HG03135 (cell line): Measurements from ENCODE around the gene TOR1AIP1.
"Not testable (repeated sequence)": the region's sequence is repeated elsewhere in the genome, so short reads cannot be mapped to it uniquely, and the experiment has no call there.

Experiments
- ATAC-seq: cut with Tn5 transposase; IDR thresholded peaks from one replicate; pipeline ENCODE4 v1.9.1; 2021; ENCODE audit warnings: mild to moderate bottlenecking, moderate library complexity; ENCODE audit not compliant: unreplicated experiment

TOR1AIP1 gene, protein sequence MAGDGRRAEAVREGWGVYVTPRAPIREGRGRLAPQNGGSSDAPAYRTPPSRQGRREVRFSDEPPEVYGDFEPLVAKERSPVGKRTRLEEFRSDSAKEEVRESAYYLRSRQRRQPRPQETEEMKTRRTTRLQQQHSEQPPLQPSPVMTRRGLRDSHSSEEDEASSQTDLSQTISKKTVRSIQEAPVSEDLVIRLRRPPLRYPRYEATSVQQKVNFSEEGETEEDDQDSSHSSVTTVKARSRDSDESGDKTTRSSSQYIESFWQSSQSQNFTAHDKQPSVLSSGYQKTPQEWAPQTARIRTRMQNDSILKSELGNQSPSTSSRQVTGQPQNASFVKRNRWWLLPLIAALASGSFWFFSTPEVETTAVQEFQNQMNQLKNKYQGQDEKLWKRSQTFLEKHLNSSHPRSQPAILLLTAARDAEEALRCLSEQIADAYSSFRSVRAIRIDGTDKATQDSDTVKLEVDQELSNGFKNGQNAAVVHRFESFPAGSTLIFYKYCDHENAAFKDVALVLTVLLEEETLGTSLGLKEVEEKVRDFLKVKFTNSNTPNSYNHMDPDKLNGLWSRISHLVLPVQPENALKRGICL

DNA sequence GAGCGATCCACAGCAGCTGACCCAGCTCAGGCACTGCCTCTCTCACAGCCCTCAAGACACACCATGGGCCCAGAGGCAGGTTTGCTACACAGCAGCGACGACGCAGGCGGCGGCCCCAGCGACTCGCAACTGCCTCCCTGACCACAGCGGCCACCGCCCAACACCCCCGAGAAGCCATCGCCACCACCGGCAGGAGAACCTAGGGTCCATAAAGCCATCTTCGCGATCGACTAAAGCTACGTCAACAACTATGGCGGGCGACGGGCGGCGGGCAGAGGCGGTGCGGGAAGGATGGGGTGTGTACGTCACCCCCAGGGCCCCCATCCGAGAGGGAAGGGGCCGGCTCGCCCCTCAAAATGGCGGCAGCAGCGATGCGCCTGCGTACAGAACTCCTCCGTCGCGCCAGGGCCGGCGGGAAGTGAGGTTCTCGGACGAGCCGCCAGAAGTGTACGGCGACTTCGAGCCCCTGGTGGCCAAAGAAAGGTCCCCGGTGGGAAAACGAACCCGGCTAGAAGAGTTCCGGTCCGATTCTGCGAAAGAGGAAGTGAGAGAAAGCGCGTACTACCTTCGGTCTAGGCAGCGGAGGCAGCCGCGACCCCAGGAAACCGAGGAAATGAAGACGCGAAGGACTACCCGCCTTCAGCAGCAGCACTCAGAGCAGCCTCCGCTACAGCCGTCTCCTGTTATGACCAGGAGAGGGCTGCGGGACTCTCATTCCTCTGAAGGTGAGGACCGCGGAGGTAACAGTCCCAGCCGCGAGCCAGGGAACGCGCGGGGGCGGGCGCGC is at the start of gene TOR1AIP1:
Gene TOR1AIP1, plus strand, starts transcription at position 33 of the 787 bp plus-strand sequence. Its CDS starts 218 bp downstream, at position 251.
- ATAC-seq = peak; percentile 75

DNA sequence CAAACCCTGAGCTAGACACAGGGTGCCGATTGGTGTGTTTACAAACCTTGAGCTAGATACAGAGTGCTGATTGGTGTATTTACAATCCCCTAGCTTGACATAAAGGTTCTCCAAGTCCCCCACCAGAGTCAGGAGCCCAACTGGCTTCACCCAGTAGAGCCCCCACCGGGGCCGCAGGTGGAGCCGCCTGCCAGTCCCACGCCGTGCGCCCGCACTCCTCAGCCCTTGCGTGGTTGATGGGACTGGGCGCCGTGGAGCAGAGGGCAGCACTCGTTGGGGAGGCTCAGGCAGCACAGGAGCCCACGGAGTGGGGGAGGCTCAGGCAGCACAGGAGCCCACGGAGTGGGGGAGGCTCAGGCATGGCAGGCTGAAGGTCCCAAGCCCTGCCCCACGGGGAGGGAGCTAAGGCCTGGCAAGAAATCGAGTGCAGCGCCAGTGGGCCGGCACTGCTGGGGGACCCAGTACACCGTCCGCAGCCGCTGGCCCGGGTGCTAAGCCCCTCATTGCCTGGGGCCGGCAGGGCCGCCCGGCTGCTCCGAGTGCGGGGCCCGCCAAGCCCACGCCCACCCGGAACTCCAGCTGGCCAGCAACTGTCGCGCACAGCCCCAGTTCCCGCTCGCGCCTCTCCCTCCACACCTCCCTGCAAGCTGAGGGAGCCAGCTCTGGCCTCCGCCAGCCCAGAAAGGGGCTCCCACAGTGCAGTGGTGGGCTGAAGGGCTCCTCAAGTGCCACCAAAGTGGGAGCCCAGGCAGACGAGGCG is 45.2 kb upstream of the TOR1AIP1 start:
- not testable (repeated sequence) for ATAC-seq

DNA sequence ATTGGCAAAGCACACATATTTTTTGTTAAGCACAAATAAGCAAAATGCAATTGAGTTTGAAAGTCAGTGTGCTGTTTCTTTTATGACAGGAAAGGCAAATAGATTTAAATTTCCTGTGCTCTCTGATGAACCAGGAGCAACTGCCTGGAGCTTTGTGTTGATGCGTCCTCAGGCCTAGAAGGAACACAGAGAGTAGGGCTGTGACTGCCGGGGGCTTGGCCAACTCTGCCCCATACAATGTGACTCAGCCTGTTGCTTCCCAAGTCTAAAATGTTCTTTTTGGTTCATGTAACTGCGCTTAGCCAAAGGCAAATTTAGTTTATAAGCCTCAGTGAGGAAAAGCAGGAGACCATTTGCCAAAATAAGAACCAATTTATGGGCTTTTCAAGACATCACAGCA is 42.0 kb upstream of the TOR1AIP1 start:
- no peak for ATAC-seq

DNA sequence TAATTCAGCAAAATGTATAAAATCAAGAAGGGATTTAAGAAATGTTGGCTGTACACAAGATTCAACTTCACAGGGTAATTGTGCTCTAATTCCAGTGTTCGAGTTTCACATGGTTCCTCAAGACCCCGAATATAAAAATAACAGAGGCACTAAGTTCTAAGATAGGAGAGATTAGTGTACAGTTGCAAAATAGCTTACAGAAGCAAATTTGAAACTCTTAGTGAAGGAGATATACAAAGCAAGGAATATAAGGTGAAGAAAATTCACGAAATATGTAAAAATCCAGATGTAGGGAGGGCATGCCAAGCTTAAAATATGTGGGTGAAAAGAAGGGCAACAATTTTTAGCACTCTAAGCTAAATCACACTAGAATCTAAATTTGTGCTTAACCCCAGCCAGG is 33.9 kb upstream of the TOR1AIP1 start:
- ATAC-seq = no peak

DNA sequence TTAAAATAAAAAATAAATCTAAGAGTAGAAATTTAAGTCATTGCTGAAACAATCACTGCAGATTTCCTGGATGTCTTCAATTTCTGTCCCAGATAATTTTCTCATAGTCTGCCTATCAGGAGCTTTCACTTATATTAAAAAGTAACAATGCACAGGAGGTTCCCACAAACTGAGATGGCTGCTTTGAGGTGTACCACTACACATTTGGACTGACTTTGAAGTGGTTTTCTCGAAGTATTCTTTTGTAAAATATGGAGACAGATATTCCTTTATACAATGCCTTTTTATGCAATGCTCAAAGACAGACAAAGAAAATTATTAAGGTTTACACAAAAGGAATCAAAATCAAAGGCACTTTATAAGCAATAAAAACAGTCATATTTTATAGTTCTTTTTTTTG is 29.0 kb upstream of the TOR1AIP1 start:
- ATAC-seq = no peak

DNA sequence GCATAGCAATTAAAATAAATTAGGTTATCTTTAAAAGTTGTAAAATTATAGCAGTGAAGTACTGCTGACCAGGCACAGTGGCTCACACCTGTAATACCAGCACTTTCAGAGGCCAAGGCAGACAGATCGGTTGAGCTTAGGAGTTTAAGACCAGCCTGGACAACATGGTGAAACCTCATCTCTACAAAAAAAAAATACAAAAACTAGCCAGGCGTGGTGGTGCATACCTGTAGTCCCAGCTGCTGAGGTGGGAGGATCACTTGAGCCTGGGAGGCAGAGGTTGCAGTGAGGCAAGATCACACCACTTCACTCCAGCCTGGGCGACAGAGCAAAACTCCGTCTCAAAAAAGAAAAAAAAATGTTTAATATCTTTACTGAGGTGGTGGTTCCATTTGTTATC is 26.3 kb upstream of the TOR1AIP1 start:
- ATAC-seq = not testable (repeated sequence)

DNA sequence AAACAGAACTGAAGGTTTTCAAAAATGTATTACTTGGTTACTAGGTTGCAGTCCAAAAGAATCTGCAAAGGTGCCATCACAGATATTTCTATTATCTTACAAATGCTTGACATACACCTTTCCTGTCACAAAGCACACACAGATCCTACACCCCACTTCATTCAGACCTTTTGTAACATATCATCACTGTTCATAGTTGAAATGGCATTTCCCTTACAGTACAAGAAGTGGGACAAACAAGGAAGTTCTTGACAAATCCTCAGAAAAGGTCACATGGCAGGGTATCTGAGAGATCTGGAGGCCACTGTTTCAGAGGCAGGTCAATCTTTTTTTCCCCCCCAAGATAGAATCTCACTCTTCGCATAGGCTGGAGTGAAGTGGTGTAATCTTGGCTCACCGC is 25.8 kb upstream of the TOR1AIP1 start:
- ATAC-seq = no peak

DNA sequence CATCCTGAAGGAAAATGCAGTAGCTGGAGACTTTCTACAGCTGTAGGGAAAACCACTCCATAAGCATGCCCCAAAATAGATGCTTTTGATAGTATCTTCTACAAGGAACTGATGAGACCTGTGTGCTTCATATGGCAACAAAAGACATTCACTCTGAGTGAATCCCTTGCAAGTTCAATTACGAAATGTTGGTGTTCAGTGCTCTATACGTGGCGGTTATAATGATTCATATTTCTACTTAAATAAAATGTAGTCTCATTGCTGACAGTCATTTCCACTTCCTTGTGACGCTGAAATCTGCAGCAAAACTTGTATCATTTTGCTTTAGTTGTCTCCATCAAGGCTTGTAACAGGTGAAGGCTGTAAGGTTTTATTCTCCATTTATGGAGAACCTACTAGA is 25.1 kb upstream of the TOR1AIP1 start:
- no peak for ATAC-seq

DNA sequence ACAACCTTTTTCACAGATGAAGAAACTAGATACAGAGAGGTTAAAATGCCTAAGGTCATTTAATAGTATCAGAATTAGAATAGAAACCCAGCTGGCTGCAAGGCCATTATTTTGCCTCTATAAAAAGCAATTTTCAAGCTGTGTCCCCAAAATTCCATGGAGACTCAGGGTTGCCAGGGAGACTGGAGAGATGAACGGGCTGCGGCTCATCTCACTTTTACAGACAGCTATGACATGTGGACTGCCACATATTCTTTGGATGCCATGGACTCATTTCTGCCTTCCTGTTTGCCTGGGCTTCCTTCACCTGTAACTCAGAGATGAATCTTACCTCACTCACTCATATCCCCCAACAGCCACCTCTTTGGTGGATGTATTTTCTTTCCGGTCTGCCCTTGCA is 21.4 kb upstream of the TOR1AIP1 start:
- ATAC-seq = no peak

DNA sequence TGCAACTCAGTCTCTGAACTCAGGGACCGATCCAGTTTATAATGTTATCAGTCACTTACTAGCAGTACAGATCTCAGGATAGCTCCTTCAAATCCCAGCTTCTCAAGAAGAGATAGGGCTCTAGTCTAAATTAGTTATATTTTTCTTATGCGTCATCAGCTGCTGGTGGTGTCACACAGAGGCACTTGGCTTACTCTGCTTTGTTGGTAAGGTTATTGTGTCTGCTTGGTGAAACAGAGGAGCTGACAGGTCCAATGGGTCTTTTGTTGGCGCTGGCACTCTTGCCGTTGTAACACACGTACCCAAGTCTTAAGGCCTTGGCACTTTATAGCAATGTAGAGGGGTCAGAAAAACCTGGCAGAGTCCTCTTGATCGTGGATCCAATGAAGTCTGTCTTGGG is 16.7 kb upstream of the TOR1AIP1 start:
- ATAC-seq = no peak

DNA sequence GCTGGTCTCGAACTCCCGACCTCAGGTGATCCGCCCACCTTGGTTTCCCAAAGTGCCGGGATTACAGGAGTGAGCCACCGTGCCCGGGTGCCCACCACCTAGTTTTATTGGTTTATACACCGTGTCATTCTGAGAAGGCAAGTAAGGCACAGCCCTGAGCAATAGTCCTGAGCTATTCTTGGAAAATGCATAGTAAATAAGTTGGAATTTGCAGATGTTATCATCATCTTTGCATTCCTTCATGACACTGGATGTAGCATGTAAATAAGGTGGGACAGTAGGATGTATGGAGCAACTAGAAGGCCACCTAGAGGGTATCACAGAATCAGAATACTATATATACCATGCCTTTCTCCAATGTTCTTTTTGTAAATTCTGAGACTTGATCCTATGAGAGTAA is 15.5 kb upstream of the TOR1AIP1 start:
- no peak for ATAC-seq

DNA sequence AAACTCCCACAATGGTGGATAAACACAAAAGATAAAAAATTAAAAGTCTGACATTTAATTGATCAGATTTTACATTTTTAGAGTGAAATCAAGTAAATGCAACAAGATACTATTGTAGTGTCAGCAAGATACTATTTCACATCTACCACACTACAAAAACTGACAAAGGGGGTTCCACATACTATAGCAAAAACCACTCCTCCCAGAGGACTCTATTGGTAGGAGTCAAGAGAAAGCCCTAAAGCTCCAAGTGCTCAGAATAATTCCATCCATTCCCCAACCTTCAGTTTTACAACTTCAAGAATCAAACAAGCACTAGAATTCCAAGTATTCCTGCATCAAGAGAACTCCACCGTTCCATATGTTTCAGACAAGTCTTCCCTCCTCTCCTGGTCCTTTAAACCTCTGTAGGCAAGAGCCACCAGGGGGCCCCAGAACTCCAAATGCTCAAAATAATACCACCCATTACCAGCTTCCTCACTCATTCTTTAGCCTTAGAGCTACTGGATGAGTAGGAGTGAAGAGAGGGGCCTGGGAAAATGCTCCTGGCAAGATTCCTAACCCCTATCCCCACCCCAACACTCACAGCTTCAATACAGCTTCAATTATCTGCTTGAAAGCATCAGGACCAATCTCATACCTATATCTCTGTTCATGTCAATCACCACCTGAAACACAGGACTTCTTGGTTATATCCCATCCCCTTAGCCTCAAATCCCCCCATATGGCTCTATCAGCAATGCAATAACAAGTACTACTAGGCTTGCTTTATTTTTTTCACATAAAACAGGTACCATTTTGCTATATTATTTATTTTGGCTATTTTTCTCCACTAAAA is 14.4 kb upstream of the TOR1AIP1 start:
- no peak for ATAC-seq

DNA sequence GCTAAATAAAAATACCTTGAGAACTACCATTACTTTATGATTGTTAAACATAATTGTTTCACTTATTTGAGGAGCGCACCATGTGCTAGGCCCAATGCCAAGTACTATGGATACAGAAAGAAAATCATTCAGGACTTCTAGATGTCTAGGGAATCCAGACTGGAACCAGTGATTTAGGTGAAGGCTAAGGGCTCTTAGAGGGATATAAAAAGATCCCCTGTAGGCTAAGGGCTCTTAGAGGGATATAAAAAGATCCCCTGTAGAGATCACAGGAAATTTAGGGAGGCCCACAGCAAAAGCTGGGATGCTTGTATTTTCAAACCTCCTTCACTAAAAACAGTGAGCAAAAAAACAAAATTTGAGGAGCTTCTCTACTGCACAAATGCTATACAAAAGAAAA is 11.2 kb upstream of the TOR1AIP1 start:
- ATAC-seq = no peak

DNA sequence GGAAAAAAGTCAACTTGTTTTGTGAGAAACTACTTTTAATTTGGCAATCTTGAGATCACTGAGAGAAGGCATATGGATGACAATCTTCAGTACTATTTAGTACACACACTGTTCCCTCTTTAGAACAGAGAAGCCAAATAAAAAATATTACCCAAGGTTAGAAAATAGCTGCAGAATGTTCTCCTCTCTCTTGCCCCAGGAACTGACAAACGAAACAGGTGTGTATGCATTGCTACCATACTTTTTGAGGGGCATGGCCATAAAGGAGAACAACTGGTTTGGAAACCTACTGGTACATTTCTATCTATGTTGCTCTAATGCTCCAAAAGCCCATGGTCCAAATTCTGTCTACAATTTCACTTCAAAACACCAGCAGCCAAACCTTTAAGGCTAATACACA is 10.1 kb upstream of the TOR1AIP1 start:
- ATAC-seq = no peak

DNA sequence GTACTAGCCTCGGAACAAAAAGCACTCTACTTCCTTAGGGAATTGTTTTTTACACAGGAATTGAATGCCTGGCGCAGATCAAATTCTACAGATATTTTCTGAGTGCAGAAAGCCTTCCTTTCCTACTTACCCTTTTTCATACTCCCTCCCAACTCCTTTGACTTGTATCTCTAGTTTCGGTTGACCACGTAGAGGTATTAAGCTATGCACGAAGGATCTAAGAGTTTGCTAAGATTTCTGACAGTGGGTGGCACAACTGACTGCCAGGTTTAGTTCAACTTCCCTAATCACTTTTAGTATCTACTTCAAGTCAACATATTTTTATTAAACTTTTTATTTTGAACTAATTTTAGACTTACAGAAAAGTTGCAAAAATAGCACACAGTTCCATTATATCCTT is 9.5 kb upstream of the TOR1AIP1 start:
- no peak for ATAC-seq

DNA sequence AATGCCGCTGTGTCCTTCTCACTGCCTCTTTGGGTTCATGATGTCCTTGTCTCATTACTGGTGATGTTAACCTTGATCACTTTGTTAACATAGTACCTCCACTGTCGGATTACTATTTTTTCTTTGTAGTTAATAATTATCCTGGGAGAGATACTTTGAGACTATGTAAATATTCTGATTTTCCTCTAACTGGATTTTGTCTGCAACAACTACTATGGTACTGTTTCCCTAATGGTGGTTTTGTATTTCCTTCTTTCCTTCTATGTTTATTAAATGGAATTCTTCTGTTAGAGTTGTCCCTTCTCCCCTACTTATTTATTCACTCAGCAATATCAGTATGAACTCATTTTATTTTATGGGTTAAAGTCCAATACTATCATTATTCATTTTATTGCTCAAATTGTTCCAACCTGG is 8.6 kb upstream of the TOR1AIP1 start:
- no peak for ATAC-seq

DNA sequence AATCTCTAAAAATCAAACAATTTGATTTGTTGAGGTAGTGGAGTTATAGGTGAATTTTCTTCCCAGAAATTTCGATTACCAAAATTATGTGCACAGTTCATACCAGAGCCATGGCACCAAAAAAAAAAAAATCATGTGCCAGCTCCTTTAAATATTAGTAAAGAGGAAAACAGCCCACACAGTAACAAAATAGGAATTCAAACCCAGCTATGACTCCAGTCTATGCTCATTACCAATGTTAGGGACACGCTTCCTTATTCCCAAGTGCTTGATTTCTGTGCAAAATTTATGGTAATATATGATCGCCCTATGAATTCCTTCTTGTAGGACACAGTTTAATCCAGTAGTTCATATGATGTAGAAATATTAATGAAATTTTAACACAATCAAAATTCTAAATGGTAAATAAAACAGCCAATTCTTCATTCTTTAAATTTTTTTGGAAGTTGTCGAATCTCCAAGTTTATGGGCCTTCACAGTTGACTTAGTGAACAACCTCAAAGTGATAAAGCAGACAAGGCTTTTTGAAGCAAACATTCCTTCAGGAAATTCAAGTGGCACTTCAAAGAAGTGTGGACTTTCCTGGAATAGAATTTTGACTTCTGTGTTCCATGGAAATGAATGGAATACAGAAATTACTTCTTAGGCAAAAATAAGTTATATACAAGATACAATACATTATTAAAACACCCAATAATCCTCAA is 6.3 kb upstream of the TOR1AIP1 start:
- ATAC-seq = no peak

DNA sequence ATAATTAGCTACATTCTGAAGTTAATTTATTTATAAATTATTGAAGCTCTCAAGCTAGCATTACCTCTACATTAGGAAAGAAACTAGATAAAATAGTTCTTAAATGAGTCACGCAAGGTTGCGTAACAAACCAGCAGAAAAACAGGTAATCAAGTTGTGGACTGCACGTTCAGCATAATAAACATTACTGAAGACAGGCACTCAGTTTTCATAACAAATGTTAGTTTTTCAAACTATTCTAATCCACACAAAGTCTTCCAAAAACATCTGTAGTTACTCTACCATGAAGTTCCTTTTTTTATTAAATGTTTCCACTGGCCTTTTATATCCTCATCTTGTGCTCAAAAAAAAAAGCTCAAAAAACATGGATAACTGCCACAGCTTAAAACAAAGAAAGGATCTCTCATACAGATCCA is 5.8 kb upstream of the TOR1AIP1 start:
- no peak for ATAC-seq

DNA sequence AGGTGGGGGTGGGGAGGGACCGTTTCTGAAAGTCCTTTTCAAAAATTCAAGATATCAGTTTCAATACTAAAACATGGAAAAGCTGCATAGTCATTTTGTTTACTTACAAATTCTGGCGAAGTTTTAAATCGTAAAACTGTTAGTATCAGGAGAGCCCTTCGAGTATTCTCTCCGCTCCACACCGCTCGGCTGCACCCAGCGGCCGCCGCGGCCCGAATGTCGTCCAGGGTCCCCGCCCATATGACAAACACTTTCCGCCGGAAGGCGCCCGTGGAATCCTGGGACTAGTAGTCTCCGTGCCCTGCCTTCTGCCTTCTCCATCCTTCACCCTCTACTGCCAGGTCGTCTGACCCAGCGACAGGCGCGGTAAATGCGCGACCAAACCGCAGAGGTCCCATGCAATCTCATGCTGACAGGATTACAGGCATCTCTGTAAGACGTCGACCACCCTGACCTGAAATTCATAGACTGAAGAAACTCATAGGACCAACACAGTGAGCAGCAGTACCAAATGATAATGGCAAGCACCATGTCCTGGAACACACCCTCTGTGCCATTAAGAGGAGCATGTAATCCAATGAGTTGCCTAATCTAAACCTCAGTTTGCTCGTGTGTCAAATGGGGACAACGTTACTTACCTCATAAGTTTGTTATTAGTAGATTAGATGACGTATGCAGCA is 4.4 kb upstream of the TOR1AIP1 start, which contains the start of gene TOR1AIP2:
Gene TOR1AIP2, minus strand, starts transcription at position 218 of the 680 bp plus-strand sequence. CDS start 25,138 bp downstream, outside the sequence.
- peak; percentile 57 for ATAC-seq
